Lung (tissue), 12 donors: ENCODE data around the gene KMT2D. TPM values are rescaled to one million over a fixed set of nuclear protein-coding genes. Genes with fewer than 3 reads are reported as not detected.

Experiments
- ATAC-seq: fragments of 200-7000 bp; cut with Tn5 transposase; one replicate; pipeline ENCODE4 v1.9.1; 2020; ENCODE audit warnings: moderate number of reproducible peaks; ENCODE audit not compliant: insufficient read depth, low FRiP score
- DNase-seq, 3 donors: peaks; one replicate each; pipeline ENCODE4 v3.0.0-alpha.2; 2013 to 2017
- H3K27ac ChIP-seq, 2 donors: one replicate each; pipeline ENCODE4 v1.5.1; 2013; ENCODE audit warnings: mild to moderate bottlenecking in 2 of 2, moderate library complexity in 2 of 2, control low read depth in 1 of 2, inconsistent platforms in 1 of 2, low read depth in 1 of 2, low read length in 1 of 2
- H3K27me3 ChIP-seq, 3 donors: one replicate each; pipeline ENCODE4 v1.5.1; 2013; ENCODE audit warnings: low read length in 2 of 3; ENCODE audit not compliant: control insufficient read depth in 3 of 3, insufficient read depth in 3 of 3
- H3K36me3 ChIP-seq, 4 donors: one replicate each; pipeline ENCODE4 v1.5.1; 2013; ENCODE audit warnings: low read length in 4 of 4, mild to moderate bottlenecking in 1 of 4, moderate library complexity in 1 of 4; ENCODE audit not compliant: control insufficient read depth in 4 of 4, insufficient read depth in 4 of 4
- H3K4me1 ChIP-seq, 5 donors: one replicate each; pipeline ENCODE4 v1.5.1; 2013; ENCODE audit warnings: low read length in 5 of 5, mild to moderate bottlenecking in 2 of 5, moderate library complexity in 1 of 5; ENCODE audit not compliant: control insufficient read depth in 5 of 5, insufficient read depth in 5 of 5
- H3K4me3 ChIP-seq: one replicate; pipeline ENCODE4 v1.5.1; 2013; ENCODE audit warnings: mild to moderate bottlenecking, control low read depth, moderate library complexity
- H3K9ac ChIP-seq, 2 donors: one replicate each; pipeline ENCODE4 v1.5.1; 2013; ENCODE audit warnings: low read length in 2 of 2, control low read depth in 1 of 2; ENCODE audit not compliant: insufficient read depth in 1 of 2
- H3K9me3 ChIP-seq, 4 donors: one replicate each; pipeline ENCODE4 v1.5.1; 2013; ENCODE audit warnings: low read length in 3 of 4, mild to moderate bottlenecking in 1 of 4, moderate library complexity in 1 of 4; ENCODE audit not compliant: control insufficient read depth in 4 of 4, insufficient read depth in 3 of 4
- CTCF ChIP-seq: IDR thresholded peaks from 2 replicates; pipeline ENCODE4 v1.5.1; 2012; ENCODE audit warnings: mild to moderate bottlenecking; ENCODE audit errors: control extremely low read depth, extremely low read depth
- WGBS, 2 donors: extraction: QIAGEN DNeasy Blood & Tissue Kit; methylation state at CpG; one replicate each; pipeline ENCODE4 v1.1.7; 2013; 5-methylcytosine and 5-hydroxymethylcytosine counted together
- polyA plus RNA-seq, 2 donors: library from polyadenylated mRNA; stranded (reverse); fragments of 200-250 nt; gene quantifications; one replicate each; pipeline ENCODE4 v1.2.1, GENCODE V29; 2013
- total RNA-seq, 2 donors: library from RNA; depleted of rRNA in 1 of 2; stranded (reverse); fragments of >200 nt in 1 of 2; gene quantifications; one replicate each; pipeline ENCODE4 v1.2.1, GENCODE V29; 2014 to 2021
- donor health status: control.
- donor health status: control.
- donor health status: Bipolar disorder and iron deficiency.
- donor health status: healthy.
- donor health status: DM: yes; HTN: yes; CAD: no.

Gene KMT2D
- total and polyA plus RNA-seq, 4 donors, result 27.6 to 115 (median 49.2) TPM

- Histone ChIP-seq H3K9me3 (no peaks in the 10 kb centered on the region), H3K4me3 (no peak overlapping the region), H3K27me3 (no peaks in the 10 kb centered on the region), H3K9ac (no peak overlapping the region), H3K36me3 (peaks cover 42 to 89% (median 78%) of the 10 kb centered on the region in 4 donors), H3K4me1 (no peaks in the 10 kb centered on the region), H3K27ac (no peak overlapping the region)
- ATAC-seq, result no peak
- no peak for DNase-seq
- 93 to 94% methylated on average over 12 of the region's 12 CpGs for WGBS, 2 donors
- no peak for TF ChIP-seq CTCF
Measured at GRCh38 chr12:49046129-49046895, 14.3 kb downstream of the KMT2D start.

- Histone ChIP-seq H3K27me3 (no peaks in the 10 kb centered on the region), H3K9ac (no peak overlapping the region), H3K36me3 (peaks cover 42 to 89% (median 71%) of the 10 kb centered on the region in 4 donors), H3K4me3 (no peak overlapping the region), H3K4me1 (no peaks in the 10 kb centered on the region), H3K9me3 (no peaks in the 10 kb centered on the region), H3K27ac (no peak overlapping the region)
- 97 to 98% methylated on average over 12 of the region's 12 CpGs for WGBS, 2 donors
- DNase-seq (no peak), ATAC-seq (no peak)
- no peak for TF ChIP-seq CTCF
Measured at GRCh38 chr12:49044660-49045059, 15.9 kb downstream of the KMT2D start.

GRCh38 chr12:49043856-49044258 lies 16.7 kb downstream of the KMT2D start:
- no peak overlapping the region for H3K9ac ChIP-seq
- TF ChIP-seq CTCF, result peak; percentile 45
- H3K4me3 ChIP-seq, result no peak overlapping the region
- 55 to 61% methylated on average over 11 of the region's 11 CpGs for WGBS, 2 donors
- H3K27me3 ChIP-seq, result no peaks in the 10 kb centered on the region
- H3K27ac ChIP-seq, result no peak overlapping the region
- no peaks in the 10 kb centered on the region for H3K4me1 ChIP-seq
- H3K36me3 ChIP-seq, result peaks cover 42 to 89% (median 66%) of the 10 kb centered on the region in 4 donors
- ATAC-seq (no peak), DNase-seq (peak in 2 of 3 donors; percentile 20 to 40)
- H3K9me3 ChIP-seq, result no peaks in the 10 kb centered on the region
